DMS 273 (cell line): ENCODE results near the gene TLR7.

ENCODE experiments used
- DNase-seq: peaks from one replicate; lab custom pipeline; 2025; ENCODE audit not compliant: unreplicated experiment; lab: John Stamatoyannopoulos, UW

TLR7 gene

GRCh38 chrX:12922599-12922919, 55.7 kb downstream of the TLR7 start:
- DNase-seq: no peak

- no peak for DNase-seq
Observed at GRCh38 chrX:12929701-12930100, 62.8 kb downstream of the TLR7 start.

- no peak for DNase-seq
Observed at GRCh38 chrX:12930150-12930549, 63.3 kb downstream of the TLR7 start.

- DNase-seq: no peak
Observed at GRCh38 chrX:12932244-12932643, 65.4 kb downstream of the TLR7 start.

- no peak for DNase-seq
Observed at GRCh38 chrX:12934850-12935249, 68.0 kb downstream of the TLR7 start.

GRCh38 chrX:12936947-12937346, 70.1 kb downstream of the TLR7 start:
- peak; percentile 41 for DNase-seq
